Endodermal cell (in vitro differentiated cells): ENCODE data around the gene GTPBP2. TPM values are rescaled to one million over a fixed set of nuclear protein-coding genes. Genes with fewer than 3 reads are reported as not detected.

Experiments used
- DNase-seq: peaks from one replicate; pipeline ENCODE4 v3.0.0-alpha.2; 2017
- H3K27ac ChIP-seq: 2 replicates; pipeline ENCODE4 v1.5.1; 2013; ENCODE audit warnings: mild to moderate bottlenecking, low read depth, low read length, moderate library complexity
- H3K27me3 ChIP-seq: 2 replicates; pipeline ENCODE4 v1.6.1; 2013; ENCODE audit warnings: mild to moderate bottlenecking, low read length, moderate library complexity; ENCODE audit not compliant: insufficient read depth, control insufficient read depth, poor library complexity, severe bottlenecking
- H3K36me3 ChIP-seq: 2 replicates; pipeline ENCODE4 v1.7.0; 2013; ENCODE audit warnings: mild to moderate bottlenecking, low read length, moderate library complexity; ENCODE audit not compliant: control insufficient read depth, insufficient read depth
- H3K4me1 ChIP-seq: one replicate; pipeline ENCODE4 v1.7.0; 2013; ENCODE audit warnings: low read length; ENCODE audit not compliant: control insufficient read depth, insufficient read depth
- H3K4me3 ChIP-seq: 2 replicates; pipeline ENCODE4 v1.5.1; 2013; ENCODE audit warnings: mild to moderate bottlenecking, low read length, moderate library complexity
- H3K9ac ChIP-seq: 2 replicates; pipeline ENCODE4 v1.6.1; 2013; ENCODE audit warnings: mild to moderate bottlenecking, low read length, moderate library complexity; ENCODE audit not compliant: poor library complexity, severe bottlenecking; ENCODE audit errors: extremely low read depth
- H3K9me3 ChIP-seq: 2 replicates; pipeline ENCODE4 v1.6.1; 2013; ENCODE audit warnings: mild to moderate bottlenecking, low read length, moderate library complexity; ENCODE audit not compliant: control insufficient read depth
- H3K27ac Mint-ChIP-seq: 2 replicates; pipeline ENCODE4 v1.8.0; 2020; ENCODE audit warnings: mixed read lengths
- H3K27me3 Mint-ChIP-seq: 2 replicates; pipeline ENCODE4 v1.8.0; 2021; ENCODE audit warnings: mild to moderate bottlenecking, mixed read lengths; ENCODE audit not compliant: insufficient read depth
- H3K36me3 Mint-ChIP-seq: 2 replicates; pipeline ENCODE4 v1.8.0; 2020; ENCODE audit warnings: low read depth, mixed read lengths
- H3K4me1 Mint-ChIP-seq: 2 replicates; pipeline ENCODE4 v1.8.0; 2020; ENCODE audit warnings: mixed read lengths
- H3K4me3 Mint-ChIP-seq: 2 replicates; pipeline ENCODE4 v1.8.0; 2020; ENCODE audit warnings: mild to moderate bottlenecking, moderate library complexity, mixed read lengths
- H3K9me3 Mint-ChIP-seq: 2 replicates; pipeline ENCODE4 v1.8.0; 2020; ENCODE audit warnings: mild to moderate bottlenecking, mixed read lengths
- CTCF ChIP-seq: fragments of 200-600 bp; sonication (generic); conservative IDR thresholded peaks from 2 replicates; pipeline ENCODE4 v1.5.0; 2021; ENCODE audit warnings: antibody characterized with exemption, mild to moderate bottlenecking
- WGBS, 2 experiments: methylation state at CpG; one replicate each; pipeline versions ENCODE4 v1.1.5 to v1.1.7; 2013; ENCODE audit warnings: missing lambda C conversion rate in 2 of 2, mixed read lengths in 1 of 2; ENCODE audit not compliant: insufficient coverage in 1 of 2, insufficient read length in 1 of 2; 5-methylcytosine and 5-hydroxymethylcytosine counted together
- total RNA-seq, 2 donors: library from RNA; stranded (reverse); fragmentation: NEBNext Ultra II Directional in 1 of 2; extraction: Animal tissue kit (Norgen Biotek cat#: 25700) in 1 of 2; gene quantifications; 2 replicates in 1 of 2; 3 replicates in 1 of 2; pipeline ENCODE4 v1.2.1, GENCODE V29; 2021

Gene GTPBP2
- total RNA-seq, 2 donors from 2014 or later = 87.9 to 90.6 TPM

GRCh38 chr6:43578748-43579147, 50.3 kb downstream of the GTPBP2 start:
- no peak for DNase-seq
- no peak for TF ChIP-seq CTCF
- no peaks in the 10 kb centered on the region for H3K27me3 ChIP-seq
- Mint-ChIP-seq H3K4me3 (no peak overlapping the region), H3K4me1 (peaks cover 11% of the 10 kb centered on the region), H3K27me3 (no peaks in the 10 kb centered on the region), H3K27ac (no peak overlapping the region), H3K36me3 (peaks cover 21% of the 10 kb centered on the region), H3K9me3 (peaks cover 8% of the 10 kb centered on the region)
- peaks cover 20% of the 10 kb centered on the region for H3K36me3 ChIP-seq
- 97% methylated on average over 3 of the region's 3 CpGs; no CpG with 5 or more reads in 1 of the 2 experiments for WGBS, 2 experiments
- H3K4me3 ChIP-seq = peak overlapping the region; percentile 100
- no peak overlapping the region for H3K27ac ChIP-seq
- peaks cover 8% of the 10 kb centered on the region for H3K9me3 ChIP-seq
- H3K9ac ChIP-seq = no peak overlapping the region
- H3K4me1 ChIP-seq = peaks cover 4% of the 10 kb centered on the region

- Mint-ChIP-seq H3K4me1 (peaks cover 11% of the 10 kb centered on the region), H3K27ac (peak within 1 kb of the TSS; percentile 90), H3K9me3 (peaks cover 2% of the 10 kb centered on the region), H3K4me3 (peak within 1 kb of the TSS; percentile 94), H3K27me3 (no peaks in the 10 kb centered on the region), H3K36me3 (peaks cover 24% of the 10 kb centered on the region)
- peak; percentile 36 for TF ChIP-seq CTCF
- Histone ChIP-seq H3K9me3 (no peaks in the 10 kb centered on the region), H3K27me3 (no peaks in the 10 kb centered on the region), H3K4me3 (peak within 1 kb of the TSS; percentile 100), H3K4me1 (peaks cover 4% of the 10 kb centered on the region), H3K9ac (peak within 1 kb of the TSS; percentile 82), H3K36me3 (peaks cover 23% of the 10 kb centered on the region), H3K27ac (peak within 1 kb of the TSS; percentile 64)
- peak; percentile 97 for DNase-seq
- WGBS, 2 experiments = 0% methylated on average over 31 to 76 of the region's 76 CpGs
Observed at GRCh38 chr6:43575772-43576551, 53.1 kb downstream of the GTPBP2 start, which contains the start of the genes POLH and XPO5. TSS of gene POLH (plus strand) at chr6:43576185. CDS start at chr6:43582320, 6,135 bp downstream. TSS of gene XPO5 (minus strand) at chr6:43576038. CDS start at chr6:43575864, 174 bp downstream.

- Histone ChIP-seq H3K27me3 (no peaks in the 10 kb centered on the region), H3K36me3 (peaks cover 30% of the 10 kb centered on the region), H3K4me1 (peaks cover 4% of the 10 kb centered on the region), H3K9me3 (no peaks in the 10 kb centered on the region), H3K9ac (peak overlapping the region; percentile 52), H3K4me3 (peak overlapping the region; percentile 100), H3K27ac (peak overlapping the region; percentile 52)
- no peak for TF ChIP-seq CTCF
- DNase-seq = no peak
- Mint-ChIP-seq H3K36me3 (peaks cover 31% of the 10 kb centered on the region), H3K27ac (peak overlapping the region; percentile 86), H3K9me3 (peaks cover 2% of the 10 kb centered on the region), H3K4me1 (peaks cover 11% of the 10 kb centered on the region), H3K4me3 (peak overlapping the region; percentile 94), H3K27me3 (no peaks in the 10 kb centered on the region)
- WGBS, 2 experiments = 1% methylated on average over 22 to 37 of the region's 38 CpGs
Observed at GRCh38 chr6:43575105-43575771, 53.8 kb downstream of the GTPBP2 start.
